ENCODE data around the gene ELFN1. TPM values are rescaled to one million over a fixed set of nuclear protein-coding genes. Genes with fewer than 3 reads are reported as not detected.

The ELFN1 gene
- total and polyA plus RNA-seq, 9 of the 15 experiments (the other 6 are each of a cell fraction or from before 2014, with no cell fraction given), result 0.04 to 0.64 (median 0.18) TPM; not detected in 2

- TF ChIP-seq, protein P1, sequence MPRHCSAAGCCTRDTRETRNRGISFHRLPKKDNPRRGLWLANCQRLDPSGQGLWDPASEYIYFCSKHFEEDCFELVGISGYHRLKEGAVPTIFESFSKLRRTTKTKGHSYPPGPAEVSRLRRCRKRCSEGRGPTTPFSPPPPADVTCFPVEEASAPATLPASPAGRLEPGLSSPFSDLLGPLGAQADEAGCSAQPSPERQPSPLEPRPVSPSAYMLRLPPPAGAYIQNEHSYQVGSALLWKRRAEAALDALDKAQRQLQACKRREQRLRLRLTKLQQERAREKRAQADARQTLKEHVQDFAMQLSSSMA (CRISPR knock-in tag; IDR thresholded peaks at IDR 0.05), result no peak
- TF ChIP-seq ERF (CRISPR knock-in tag; IDR thresholded peaks at IDR 0.05), result no peak
- TF ChIP-seq TGIF2 (CRISPR knock-in tag; IDR thresholded peaks at IDR 0.05), result no peak
- TF ChIP-seq TCF3 (CRISPR knock-in tag; IDR thresholded peaks at IDR 0.05), result peak; percentile 59; the same call in 1 of the 2 replicates
- TF ChIP-seq KHSRP (IDR thresholded peaks at IDR 0.05), result no peak
- TF ChIP-seq, protein P2, sequence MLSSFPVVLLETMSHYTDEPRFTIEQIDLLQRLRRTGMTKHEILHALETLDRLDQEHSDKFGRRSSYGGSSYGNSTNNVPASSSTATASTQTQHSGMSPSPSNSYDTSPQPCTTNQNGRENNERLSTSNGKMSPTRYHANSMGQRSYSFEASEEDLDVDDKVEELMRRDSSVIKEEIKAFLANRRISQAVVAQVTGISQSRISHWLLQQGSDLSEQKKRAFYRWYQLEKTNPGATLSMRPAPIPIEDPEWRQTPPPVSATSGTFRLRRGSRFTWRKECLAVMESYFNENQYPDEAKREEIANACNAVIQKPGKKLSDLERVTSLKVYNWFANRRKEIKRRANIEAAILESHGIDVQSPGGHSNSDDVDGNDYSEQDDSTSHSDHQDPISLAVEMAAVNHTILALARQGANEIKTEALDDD (IDR thresholded peaks at IDR 0.05), result peak; percentile 62; the same call in 1 of the 2 replicates
- TF ChIP-seq LEF1 (IDR thresholded peaks at IDR 0.05), result 0 out of 2 replicates have a peak, but pooled peaks have one; percentile 20
- no peak for TF ChIP-seq ETS2 (tag; IDR thresholded peaks at IDR 0.05; ENCODE audit: borderline replicate concordance, poor library complexity, severe bottlenecking)
- TF ChIP-seq, protein P3, sequence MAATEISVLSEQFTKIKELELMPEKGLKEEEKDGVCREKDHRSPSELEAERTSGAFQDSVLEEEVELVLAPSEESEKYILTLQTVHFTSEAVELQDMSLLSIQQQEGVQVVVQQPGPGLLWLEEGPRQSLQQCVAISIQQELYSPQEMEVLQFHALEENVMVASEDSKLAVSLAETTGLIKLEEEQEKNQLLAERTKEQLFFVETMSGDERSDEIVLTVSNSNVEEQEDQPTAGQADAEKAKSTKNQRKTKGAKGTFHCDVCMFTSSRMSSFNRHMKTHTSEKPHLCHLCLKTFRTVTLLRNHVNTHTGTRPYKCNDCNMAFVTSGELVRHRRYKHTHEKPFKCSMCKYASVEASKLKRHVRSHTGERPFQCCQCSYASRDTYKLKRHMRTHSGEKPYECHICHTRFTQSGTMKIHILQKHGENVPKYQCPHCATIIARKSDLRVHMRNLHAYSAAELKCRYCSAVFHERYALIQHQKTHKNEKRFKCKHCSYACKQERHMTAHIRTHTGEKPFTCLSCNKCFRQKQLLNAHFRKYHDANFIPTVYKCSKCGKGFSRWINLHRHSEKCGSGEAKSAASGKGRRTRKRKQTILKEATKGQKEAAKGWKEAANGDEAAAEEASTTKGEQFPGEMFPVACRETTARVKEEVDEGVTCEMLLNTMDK (IDR thresholded peaks at IDR 0.05; ENCODE audit: borderline replicate concordance, insufficient read depth, low read depth, low read length, poor library complexity, severe bottlenecking), result no peak
- no peak for TF ChIP-seq ZNF232 (CRISPR knock-in tag; IDR thresholded peaks at IDR 0.05)
- no peak for TF ChIP-seq CHD7 (IDR thresholded peaks at IDR 0.05; ENCODE audit: low read depth, low read length)
These were observed 43.7 kb downstream of the ELFN1 start (continued) for GRCh38 chr7:1713502-1714484.
